Osteoblast (primary cell): ENCODE results near the gene PAK4. TPM values are rescaled to one million over a fixed set of nuclear protein-coding genes. Genes with fewer than 3 reads are reported as not detected.

Experiments used
- DNase-seq: peaks from one replicate; pipeline ENCODE4 v3.0.0; 2011; ENCODE audit warnings: low spot score, mixed read lengths; ENCODE audit not compliant: insufficient read length; ENCODE audit errors: missing footprints
- H2AFZ ChIP-seq: 2 replicates; pipeline ENCODE4 v1.6.0; 2011; ENCODE audit warnings: mild to moderate bottlenecking, low read length
- H3K27ac ChIP-seq: 2 replicates; pipeline ENCODE4 v1.5.1; 2011; ENCODE audit warnings: mild to moderate bottlenecking, low read depth, low read length, moderate library complexity
- H3K27me3 ChIP-seq: 2 replicates; pipeline ENCODE4 v1.6.0; 2012; ENCODE audit warnings: mild to moderate bottlenecking, control low read depth, inconsistent platforms, low read length, moderate library complexity; ENCODE audit not compliant: insufficient read depth
- H3K36me3 ChIP-seq: 2 replicates; pipeline ENCODE4 v1.5.1; 2011; ENCODE audit warnings: mild to moderate bottlenecking, low read length, control low read depth, moderate library complexity; ENCODE audit not compliant: insufficient read depth
- H3K4me1 ChIP-seq: 2 replicates; pipeline ENCODE4 v1.5.1; 2011; ENCODE audit warnings: mild to moderate bottlenecking, low read length, control low read depth, moderate library complexity; ENCODE audit not compliant: insufficient read depth
- H3K4me2 ChIP-seq: 2 replicates; pipeline ENCODE4 v1.6.0; 2011; ENCODE audit warnings: mild to moderate bottlenecking, low read length; ENCODE audit not compliant: insufficient read depth
- H3K4me3 ChIP-seq: fragments of 200-600 bp; sonication (generic); 3 replicates; pipeline ENCODE4 v1.5.1; 2012; ENCODE audit warnings: mild to moderate bottlenecking, low read length, inconsistent platforms; ENCODE audit not compliant: insufficient read depth
- H3K79me2 ChIP-seq: 2 replicates; pipeline ENCODE4 v1.6.0; 2012; ENCODE audit warnings: mild to moderate bottlenecking, low read length, control low read depth, inconsistent platforms; ENCODE audit not compliant: insufficient read depth
- H3K9me3 ChIP-seq: 2 replicates; pipeline ENCODE4 v1.5.1; 2011; ENCODE audit warnings: low read depth, low read length, control low read depth
- H4K20me1 ChIP-seq: 2 replicates; pipeline ENCODE4 v1.6.0; 2012; ENCODE audit warnings: mild to moderate bottlenecking, low read length, control low read depth; ENCODE audit not compliant: insufficient read depth
- total RNA-seq: library from RNA; depleted of rRNA; stranded (reverse); fragments of >200 nt; gene quantifications from 2 replicates; pipeline ENCODE4 v1.2.3, GENCODE V29; 2012
- TF ChIP-seq, protein P1 (sequence below): IDR thresholded peaks from 2 replicates; pipeline ENCODE4 v1.5.1; 2011; ENCODE audit warnings: mild to moderate bottlenecking, low read depth, low read length, moderate library complexity; ENCODE audit errors: extremely low read depth

PAK4 gene
- total RNA-seq, 1 donor = 9.4 TPM

DNA sequence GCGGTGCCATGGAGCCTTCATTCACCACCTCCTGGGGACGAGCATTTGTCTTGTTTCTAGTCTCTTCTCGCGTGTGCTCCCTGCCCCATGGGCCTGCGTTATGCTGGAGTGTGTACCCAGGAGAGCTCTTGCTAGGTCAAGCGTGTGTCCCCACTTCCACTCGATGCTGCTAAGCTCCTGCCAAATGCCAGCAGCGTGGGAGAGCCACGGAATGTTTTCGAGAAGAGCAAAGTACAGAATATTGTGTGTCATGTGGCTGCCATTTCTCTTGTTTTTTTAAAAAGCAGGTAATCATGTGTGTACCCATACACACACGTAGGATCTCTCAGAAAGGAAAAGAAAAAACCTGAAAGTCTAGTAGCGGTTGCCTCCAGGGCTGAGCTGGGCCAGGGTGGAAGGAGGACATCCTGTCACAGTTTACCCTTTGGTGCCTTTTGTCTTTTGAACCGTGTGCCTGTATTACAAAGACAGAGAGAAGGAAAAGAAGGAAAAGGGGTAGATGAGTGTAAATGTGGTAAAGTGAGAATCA, 28.6 kb downstream of the PAK4 start:
- H2AFZ ChIP-seq = no peak overlapping the region
- H3K4me3 ChIP-seq = no peak overlapping the region
- peaks cover 2% of the 10 kb centered on the region for H3K36me3 ChIP-seq
- TF ChIP-seq, protein P1, sequence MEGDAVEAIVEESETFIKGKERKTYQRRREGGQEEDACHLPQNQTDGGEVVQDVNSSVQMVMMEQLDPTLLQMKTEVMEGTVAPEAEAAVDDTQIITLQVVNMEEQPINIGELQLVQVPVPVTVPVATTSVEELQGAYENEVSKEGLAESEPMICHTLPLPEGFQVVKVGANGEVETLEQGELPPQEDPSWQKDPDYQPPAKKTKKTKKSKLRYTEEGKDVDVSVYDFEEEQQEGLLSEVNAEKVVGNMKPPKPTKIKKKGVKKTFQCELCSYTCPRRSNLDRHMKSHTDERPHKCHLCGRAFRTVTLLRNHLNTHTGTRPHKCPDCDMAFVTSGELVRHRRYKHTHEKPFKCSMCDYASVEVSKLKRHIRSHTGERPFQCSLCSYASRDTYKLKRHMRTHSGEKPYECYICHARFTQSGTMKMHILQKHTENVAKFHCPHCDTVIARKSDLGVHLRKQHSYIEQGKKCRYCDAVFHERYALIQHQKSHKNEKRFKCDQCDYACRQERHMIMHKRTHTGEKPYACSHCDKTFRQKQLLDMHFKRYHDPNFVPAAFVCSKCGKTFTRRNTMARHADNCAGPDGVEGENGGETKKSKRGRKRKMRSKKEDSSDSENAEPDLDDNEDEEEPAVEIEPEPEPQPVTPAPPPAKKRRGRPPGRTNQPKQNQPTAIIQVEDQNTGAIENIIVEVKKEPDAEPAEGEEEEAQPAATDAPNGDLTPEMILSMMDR = no peak
- H3K4me1 ChIP-seq = peaks cover 21% of the 10 kb centered on the region
- no peak overlapping the region for H3K4me2 ChIP-seq
- H3K27ac ChIP-seq = no peak overlapping the region
- H3K79me2 ChIP-seq = peaks cover 82% of the 10 kb centered on the region
- no peak for DNase-seq
- H3K9me3 ChIP-seq = no peaks in the 10 kb centered on the region
- no peaks in the 10 kb centered on the region for H3K27me3 ChIP-seq
- peaks cover 20% of the 10 kb centered on the region for H4K20me1 ChIP-seq

- peak; percentile 69 for DNase-seq
- H3K27ac ChIP-seq = no peak overlapping the region
- H3K79me2 ChIP-seq = peaks cover 85% of the 10 kb centered on the region
- H3K27me3 ChIP-seq = no peaks in the 10 kb centered on the region
- TF ChIP-seq, protein P1 = no peak
- H3K36me3 ChIP-seq = peaks cover 2% of the 10 kb centered on the region
- no peak overlapping the region for H3K4me3 ChIP-seq
- no peak overlapping the region for H2AFZ ChIP-seq
- peaks cover 21% of the 10 kb centered on the region for H3K4me1 ChIP-seq
- no peaks in the 10 kb centered on the region for H3K9me3 ChIP-seq
- peaks cover 22% of the 10 kb centered on the region for H4K20me1 ChIP-seq
- H3K4me2 ChIP-seq = no peak overlapping the region
Observed at GRCh38 chr19:39154629-39155100, 29.1 kb downstream of the PAK4 start.

GRCh38 chr19:39155114-39155700, 29.6 kb downstream of the PAK4 start:
- Histone ChIP-seq H3K27ac (no peak overlapping the region), H3K36me3 (peaks cover 2% of the 10 kb centered on the region), H3K4me1 (peaks cover 26% of the 10 kb centered on the region), H4K20me1 (peaks cover 27% of the 10 kb centered on the region), H3K4me2 (no peak overlapping the region), H3K4me3 (no peak overlapping the region), H3K79me2 (peaks cover 87% of the 10 kb centered on the region), H3K9me3 (no peaks in the 10 kb centered on the region), H3K27me3 (no peaks in the 10 kb centered on the region), H2AFZ (no peak overlapping the region)
- TF ChIP-seq, protein P1 = no peak
- peak; percentile 31 for DNase-seq

DNA sequence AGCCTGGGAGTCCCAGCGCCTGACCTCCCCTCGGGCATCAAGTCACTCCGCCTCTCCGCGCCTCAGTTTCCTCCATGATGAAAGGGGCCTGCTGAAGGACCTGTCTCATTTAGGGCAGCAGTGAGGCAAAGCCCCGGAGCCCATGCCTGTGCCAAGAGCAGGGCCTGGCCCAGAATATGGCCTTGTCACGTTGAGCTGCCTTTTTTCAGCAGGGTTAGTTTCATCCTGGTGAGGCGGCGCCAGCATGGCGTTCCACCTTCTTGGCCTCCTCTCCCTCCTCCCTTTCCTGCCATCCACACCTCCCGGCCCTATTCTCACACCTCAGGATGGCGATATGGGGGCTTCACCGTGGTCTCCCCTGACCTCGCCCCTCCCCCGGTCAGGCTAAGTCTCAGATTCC, 30.2 kb downstream of the PAK4 start:
- Histone ChIP-seq H4K20me1 (peaks cover 30% of the 10 kb centered on the region), H3K79me2 (peaks cover 84% of the 10 kb centered on the region)
- DNase-seq = peak; percentile 62

More for the DNA sequence above, 30.2 kb downstream of the PAK4 start:
- H3K4me1 ChIP-seq = peaks cover 32% of the 10 kb centered on the region
- no peaks in the 10 kb centered on the region for H3K9me3 ChIP-seq
- H3K27me3 ChIP-seq = no peaks in the 10 kb centered on the region
- H3K27ac ChIP-seq = peak overlapping the region; percentile 33
- no peak overlapping the region for H3K4me2 ChIP-seq
- no peak overlapping the region for H2AFZ ChIP-seq
- TF ChIP-seq, protein P1 = no peak
- H3K4me3 ChIP-seq = no peak overlapping the region
- peaks cover 2% of the 10 kb centered on the region for H3K36me3 ChIP-seq
